Inferior parietal cortex (tissue), 1 donor: ENCODE measurements around the gene REXO1.
A peak's percentile ranks its signal among the peaks of the same experiment; 100 is the strongest.

Experiments used
- DNase-seq: peaks from one replicate; pipeline ENCODE4 v3.0.0-alpha.2; 2016; ENCODE audit errors: extremely low spot score

REXO1 gene

DNA sequence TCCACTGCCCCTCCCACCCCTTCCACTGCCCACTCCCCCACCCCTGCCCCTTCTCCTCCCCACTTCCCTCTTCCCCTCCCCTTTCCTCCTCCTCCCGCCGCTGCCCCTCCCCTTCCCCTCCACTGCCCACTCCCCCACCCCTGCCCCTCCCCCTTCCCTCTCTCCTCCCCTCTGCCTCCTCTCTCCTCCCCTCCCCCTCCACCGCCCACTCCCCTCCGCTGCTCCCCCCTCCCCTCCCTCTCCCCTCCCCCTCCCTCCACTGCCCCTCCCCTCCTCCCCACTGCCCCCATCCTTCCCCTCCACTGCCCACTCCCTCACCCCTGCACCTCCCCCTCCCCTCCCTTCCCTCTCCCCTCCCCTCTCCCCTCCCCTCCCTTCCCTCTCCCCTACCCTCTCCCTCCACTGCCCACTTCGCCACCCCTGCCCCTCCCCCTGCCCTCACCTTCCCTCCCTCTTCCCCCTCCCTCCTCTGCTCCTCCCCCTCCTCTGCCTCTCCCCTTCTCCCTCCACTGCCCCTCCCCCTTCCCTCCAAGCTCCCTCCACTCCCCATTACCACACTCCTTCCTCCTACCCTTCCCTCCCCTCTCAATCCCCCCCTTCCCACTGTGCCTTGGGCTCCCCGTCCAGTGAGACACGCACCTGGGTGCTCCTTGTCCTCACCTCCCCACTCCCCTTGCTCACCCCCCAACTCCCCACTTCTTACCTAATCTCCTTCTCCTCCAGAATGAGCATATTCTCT lies 58.1 kb downstream of the REXO1 start:
- DNase-seq: no peak

DNA sequence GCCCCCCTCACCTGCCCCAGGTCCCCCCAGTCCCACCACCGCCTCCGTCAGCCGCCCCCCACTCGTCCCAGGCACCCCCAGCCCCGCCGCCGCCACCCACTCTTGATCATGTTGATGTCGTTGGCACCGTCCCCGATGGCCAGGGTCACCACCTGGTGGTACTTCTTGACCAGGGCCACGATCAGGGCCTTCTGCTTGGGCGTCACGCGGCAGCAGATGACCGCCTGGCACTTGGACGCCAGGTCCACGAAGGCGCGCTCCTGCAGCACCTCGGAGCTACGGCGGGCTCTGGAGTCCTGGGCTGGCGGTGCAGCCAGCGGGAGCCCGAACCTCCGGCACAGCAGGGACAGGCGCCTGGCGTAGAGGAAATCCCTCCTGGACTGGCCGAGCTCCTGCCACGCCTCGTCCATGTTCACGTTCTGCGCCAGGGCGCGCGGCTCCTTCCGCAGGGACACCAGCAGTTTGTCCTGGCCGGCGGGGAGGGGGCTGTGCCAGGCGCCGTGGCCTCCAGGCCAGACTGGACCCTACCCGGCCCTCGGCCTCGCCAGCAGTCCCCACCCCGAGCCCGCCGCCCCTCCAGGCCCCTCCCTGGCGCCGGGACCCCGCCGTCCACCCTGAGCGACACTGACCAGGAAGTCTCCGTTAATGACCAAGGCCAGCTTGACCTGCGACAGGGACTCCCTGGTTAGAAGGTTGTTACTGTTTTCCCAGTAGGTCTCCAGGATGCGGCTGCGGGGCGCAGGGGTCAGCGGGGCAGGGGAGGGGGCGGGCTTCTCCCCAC lies 58.8 kb downstream of the REXO1 start:
- DNase-seq: no peak

DNA sequence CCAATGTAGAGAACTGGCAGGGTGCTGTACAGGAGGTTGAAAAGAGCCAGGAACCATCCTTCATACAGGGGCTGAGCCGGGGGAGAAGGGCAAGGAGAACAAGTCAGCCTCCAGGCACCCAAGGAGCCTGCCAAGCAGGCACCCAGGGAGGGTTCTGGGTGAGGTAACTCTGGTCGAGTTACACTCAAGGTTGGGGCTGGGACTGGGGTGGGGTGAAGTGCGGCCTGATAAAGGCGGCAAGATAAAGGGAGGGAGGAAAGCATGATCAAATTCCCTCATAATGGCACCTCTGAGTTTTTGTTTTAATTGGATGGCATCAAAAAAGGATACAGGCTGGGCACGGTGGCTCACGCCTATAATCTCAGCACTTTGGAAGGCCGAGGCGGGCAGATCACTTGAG lies 61.2 kb downstream of the REXO1 start:
- DNase-seq: no peak

DNA sequence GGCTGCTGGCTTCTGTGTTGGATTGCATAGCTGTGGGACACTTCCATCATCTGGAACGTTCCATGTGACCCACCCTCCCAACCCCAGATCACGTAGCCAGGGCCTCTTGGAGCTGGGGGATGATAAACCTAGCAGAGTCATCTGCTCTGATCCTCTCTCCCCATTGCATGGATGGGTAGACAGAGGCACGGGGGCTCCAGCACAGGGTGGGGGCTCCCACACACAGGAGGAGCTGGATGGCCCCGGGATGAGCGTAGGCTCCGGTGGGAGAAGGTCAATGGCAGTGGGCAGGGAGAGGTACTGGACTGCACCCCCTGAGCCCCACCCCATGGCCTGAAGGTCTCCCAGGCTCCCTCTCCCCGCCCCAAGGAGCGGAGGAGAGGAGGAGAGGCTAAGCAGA lies 61.6 kb downstream of the REXO1 start:
- no peak for DNase-seq

DNA sequence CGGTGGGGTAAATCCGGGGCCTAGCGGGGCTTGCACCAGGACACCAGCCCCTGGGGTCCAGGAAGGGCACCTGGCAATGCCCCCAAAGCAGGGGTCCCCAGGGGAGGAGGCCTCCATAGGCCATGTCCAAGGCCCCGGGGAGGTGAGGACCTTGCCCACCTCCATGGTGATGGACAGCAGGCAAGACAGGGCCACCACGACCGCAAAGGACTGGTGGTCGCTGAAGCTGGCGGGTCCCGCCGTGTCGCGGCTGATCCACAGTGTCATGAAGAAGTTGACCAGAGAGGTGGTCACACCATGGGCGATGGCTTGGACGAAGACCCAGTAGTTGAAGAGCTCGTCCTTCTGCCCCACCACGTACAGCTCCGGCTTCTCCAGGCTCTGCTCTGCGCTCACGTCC lies 63.0 kb downstream of the REXO1 start:
- no peak for DNase-seq

DNA sequence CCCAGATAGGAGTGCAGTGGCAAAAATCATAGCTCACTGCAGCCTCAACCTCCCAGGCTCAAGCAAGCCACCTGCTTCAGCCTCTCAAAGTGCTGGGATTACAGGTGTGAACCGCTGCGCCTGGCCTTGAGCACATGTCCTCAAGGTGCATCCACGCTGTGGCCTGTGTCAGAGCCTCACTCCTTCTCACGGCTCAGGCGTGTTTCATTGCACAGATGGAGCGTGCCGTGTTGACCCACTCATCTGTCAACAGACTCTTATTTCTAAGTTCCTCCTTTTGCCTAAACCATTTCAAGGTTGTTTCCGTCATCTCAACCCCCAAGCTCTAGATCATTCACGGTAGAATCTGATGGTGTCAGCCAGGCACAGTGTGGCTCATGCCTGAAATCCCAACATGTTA lies 64.4 kb downstream of the REXO1 start:
- DNase-seq: no peak

DNA sequence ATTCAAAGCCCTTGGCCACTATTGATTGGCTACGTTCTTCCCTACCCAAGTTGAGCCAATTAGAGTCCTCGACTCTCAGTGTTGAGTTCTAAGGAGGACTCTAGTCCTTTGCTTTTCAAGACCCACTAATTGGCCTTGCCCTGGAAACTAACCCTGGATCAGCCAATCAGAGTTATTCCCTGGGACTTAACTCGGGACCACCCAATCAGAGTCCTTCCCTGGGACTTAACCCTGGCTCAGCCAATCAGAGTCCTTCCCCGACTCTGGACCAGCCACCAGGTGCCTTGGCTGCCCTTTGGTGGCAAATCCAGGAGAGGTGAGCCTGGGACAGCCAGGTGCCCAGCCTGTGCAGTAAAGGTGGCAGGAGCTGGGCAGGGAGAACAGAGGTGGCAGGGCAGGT lies 64.9 kb downstream of the REXO1 start:
- no peak for DNase-seq

DNA sequence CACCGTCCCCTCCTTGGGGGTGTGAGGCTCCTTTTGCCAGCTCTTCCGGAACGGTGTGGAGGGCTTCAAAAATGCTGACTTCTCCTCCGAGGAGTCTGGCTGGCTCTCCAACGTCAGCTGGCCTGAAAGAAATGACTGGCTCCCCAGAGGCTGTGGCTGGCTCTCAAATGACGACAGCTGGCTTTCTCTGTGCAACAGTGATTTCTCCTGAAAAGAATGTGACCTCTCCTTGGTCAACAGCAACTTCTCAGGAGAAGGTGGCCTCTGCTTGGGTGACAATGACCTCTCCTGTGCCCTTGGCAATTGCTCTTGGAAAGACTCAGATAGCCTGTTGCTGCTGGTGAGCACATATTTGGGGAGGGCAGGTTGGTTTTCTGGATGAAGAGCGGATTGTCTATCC lies 65.8 kb downstream of the REXO1 start:
- no peak for DNase-seq

DNA sequence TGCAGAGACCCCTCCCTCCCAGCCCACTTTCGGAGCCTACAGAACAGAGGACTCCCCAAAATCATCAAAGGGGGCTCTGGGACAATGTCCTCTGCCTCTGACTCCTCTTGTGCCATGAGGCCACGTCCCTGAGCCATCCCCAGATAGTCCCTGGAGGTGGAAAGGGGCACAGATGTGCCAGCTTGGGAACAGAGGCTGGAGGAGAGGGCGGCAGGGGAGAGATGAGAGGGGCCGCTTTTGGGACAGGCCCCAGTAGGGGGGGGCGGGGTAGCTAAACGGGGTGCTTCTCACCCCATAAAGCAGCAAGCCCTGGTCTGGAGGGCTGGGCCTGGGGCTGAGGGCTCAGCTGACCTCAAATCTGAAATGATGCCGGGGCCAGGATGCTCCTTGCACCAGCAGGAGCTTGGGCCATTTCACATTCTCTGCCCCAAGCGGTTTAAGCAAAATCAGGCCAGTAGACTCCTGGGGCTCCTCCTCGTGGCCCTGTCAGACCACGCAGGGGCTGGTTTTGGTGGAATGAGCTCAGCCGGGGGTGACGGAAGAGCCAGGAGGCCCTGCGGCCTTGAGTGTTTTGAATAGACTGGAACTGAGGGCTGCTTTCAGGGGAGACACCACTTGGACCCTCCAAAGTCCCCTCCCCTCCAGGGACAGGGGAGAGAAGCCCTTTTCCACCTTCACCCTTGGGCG lies 67.9 kb downstream of the REXO1 start:
- DNase-seq: no peak

DNA sequence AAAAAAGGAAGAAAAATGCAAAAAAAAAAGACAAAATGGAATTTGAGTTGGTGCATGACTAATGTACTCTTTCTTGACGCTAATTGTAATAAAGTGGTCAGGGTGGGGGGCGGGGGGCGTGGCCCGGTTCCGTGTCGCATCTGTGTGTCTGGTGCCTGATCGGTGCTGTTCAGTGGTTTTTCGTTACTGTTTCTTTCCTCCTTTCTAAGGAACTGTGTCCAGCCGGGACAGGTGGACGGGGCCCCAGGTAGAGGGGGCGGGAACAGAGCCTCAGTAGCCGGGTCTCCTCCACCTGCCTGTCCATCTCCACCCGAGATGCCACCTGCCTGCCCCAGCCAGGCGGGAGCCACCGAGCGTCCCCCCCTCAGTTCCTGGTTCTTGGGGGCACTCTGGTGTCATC lies 68.7 kb downstream of the REXO1 start:
- no peak for DNase-seq

DNA sequence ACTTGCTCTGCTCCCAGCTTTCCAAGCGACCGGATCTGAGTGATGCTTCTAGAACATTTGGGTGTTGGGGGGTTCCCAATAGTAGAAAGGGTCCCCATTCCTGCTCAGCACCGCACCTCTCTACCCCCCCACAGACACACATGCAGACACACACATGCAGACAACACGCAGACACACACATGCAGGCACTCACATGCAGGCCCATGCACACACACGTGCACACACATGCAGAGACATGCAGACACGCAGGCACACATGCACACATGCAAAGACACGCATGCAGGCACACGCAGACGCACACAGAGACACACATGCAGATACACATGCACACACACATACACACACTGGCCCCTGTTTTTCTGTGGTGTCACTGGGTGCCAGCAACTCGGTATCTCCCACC lies 71.1 kb downstream of the REXO1 start:
- DNase-seq: no peak

DNA sequence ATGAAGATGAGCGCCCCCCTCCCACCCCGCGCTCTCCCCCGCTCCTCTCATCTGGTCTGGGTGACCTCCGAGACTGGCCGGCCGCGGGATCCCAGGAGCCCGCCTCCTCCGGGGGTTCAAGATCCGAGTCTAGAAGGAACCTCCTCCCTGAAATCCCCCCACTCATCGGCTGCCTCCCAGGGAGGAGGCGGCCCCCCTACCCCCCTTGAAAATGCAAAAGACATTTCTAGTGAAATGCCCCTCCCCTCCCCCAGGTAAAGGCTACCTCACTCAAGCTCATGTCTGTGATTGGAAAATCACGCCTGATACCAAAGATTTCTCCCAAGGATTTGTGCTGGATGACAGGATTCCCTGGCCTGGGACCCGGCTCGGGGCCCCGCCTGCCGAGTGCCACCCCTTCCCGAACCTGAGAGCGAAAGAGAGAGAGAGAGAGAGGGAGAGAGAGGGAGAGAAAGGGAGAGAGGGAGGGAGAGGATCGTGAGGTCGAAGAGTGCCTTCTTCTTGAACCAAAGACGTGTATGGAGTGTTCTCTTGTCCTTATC lies 71.6 kb downstream of the REXO1 start:
- no peak for DNase-seq

DNA sequence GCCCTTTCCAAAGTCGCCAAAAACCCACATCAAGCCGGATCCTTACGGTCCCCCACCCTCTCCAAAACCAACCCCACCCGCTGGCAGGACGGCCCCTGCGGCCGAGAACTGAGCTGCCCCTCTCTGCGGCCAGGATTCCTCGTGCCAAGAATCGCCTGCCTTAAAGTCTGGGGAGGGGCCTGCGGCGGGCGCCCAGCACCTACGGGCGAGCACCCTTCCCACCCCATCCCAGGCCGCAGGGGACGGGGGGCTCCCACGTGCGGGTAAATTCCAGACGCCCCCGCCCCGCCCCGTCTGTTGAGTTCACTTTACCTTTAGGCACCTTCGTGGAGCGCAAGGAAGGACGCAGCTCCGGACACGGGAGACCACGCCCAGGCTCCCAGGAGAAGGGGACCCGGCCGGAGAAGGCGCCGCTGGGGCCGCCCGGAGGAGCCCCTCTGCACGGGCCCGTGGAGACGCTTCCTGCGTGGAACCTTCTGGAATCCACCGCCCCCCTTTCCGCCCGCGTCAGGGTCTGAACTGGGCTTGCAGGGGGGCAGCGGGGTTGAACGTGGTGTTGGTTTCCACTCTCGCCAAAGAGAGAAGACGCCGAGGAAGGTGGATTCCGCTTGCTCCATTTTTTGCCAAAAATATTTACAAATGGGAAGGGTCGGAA lies 72.2 kb downstream of the REXO1 start:
- DNase-seq: no peak

DNA sequence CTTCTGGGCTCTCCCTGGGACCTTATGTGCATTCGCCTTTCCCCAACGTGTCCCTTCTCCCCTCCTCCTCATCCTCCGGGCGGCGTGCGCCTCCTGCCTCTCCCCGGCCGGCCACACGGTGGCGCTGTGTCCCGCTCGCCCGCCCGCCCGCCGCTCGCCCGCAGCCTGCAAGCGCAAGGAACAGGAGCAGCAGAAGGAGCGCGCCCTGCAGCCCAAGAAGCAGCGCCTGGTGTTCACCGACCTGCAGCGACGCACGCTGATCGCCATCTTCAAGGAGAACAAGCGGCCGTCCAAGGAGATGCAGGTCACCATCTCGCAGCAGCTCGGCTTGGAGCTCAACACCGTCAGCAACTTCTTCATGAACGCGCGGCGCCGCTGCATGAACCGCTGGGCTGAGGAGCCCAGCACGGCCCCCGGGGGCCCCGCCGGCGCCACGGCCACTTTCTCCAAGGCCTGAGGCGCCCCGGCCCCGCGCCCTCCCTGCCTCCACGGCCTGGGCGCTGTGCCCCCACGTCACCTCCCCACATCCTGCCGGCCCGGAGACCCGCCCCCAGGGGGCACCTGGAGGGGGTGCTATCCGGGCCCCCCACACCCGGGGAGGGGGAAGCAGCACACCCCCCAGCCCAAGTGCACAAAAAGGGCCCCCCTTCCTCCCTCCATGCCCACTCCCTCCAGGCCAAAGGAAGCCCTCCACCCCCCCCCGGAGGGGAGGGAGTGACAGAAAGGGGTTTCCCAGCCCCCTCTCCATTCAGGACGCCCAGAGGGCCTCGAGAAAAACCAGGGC lies 73.1 kb downstream of the REXO1 start:
- no peak for DNase-seq

DNA sequence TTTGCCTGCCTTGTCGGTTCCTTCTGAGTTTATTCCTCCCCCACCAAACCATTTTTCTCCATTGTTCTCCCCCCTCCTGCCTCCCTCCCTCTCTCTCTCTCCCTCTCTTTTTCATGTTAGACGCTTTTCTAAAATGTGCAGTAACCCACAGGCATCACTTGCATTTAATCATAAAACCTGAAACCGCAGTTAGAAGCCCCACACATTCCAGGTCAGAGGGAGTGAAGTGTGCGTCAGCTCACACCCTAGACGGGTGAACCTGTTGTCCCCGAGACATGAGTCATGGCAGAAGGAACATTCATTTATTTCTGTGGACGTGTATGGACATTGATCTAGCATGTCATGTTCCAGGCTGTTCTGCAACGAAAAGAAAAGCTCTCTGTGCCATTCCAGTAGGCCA lies 75.1 kb downstream of the REXO1 start:
- no peak for DNase-seq

DNA sequence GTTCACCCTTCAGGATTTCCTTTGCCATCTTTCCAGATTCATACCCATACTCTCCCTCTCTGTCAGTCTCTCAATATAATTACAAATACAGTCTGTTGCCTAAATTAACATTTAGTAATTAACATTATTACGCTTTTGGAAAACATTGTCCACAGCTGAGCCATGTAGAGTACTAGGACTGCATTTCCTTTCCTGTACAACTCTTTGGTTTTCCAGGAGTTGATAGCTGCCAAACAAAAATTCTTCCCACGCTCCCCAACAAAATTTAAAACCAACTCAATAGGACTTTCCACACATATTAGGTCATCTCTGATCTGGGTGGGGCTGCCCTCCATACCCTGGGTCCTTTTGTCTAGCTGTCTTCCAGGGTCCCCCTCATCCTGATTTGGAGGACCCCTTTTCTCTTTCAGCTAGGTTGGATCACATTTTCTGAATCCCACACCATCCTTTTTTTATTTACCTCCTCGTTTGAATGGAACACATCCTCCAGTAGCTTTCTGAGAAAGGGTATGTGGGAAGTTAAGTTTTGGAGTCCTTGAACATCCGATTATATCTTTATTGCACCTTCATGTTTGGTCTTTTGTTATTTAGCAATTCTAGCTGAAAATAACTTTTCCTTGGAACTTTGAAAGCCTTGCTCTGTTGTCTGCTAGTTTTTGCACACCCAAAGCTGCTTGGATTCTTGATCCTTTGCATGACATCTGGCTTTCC lies 77.3 kb downstream of the REXO1 start:
- no peak for DNase-seq

DNA sequence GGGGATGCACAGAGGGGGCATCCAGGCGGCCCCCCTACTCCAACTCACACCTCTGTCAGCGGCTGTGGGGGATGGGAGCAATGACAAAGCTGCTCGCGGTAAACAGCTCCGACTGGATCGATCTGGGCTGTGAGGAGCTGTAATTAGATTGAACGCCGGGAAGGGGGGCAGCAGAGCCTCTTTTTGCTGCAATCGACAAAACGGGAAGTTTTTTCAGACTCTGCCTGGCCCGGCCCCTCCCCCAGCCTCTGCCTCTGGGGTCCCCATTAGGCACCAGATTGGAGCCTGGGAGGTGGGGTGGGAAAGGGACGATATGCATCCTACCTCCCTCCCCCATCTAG lies 78.7 kb downstream of the REXO1 start:
- no peak for DNase-seq

DNA sequence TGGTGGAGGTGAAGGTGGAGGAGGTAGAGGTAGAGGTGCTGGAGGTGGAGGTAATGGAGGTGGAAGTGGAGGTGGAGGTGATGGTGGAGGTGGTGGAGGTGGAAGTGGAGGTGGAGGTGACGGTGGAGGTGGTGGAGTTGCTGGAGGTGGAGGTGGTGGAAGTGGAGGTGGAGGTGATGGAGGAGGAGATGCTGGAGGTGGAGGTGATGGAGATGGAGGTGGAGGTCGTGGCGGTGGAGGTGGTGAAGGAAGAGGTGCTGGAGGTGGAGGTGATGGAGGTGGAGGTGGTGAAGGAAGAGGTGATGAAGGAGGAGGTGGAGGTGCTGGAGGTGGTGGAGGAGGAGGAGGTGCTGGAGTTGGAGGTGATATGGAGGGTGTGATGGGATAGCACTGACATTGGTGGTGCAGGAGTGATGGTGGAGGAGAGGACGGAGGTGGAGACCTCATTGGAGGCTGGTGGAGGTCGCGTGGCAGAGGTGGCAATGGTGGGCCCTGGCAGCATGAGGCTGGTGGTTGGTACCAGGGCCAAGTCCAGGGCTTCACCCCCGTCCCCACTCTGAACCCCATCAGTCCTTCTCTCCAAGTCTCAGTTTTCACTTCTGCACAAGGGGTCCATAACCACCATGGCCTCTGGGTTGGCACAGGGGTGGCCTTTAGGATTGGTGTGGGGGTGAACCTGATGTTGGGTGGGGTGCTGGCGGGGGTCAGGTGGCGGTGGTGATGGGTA lies 79.2 kb downstream of the REXO1 start:
- no peak for DNase-seq

DNA sequence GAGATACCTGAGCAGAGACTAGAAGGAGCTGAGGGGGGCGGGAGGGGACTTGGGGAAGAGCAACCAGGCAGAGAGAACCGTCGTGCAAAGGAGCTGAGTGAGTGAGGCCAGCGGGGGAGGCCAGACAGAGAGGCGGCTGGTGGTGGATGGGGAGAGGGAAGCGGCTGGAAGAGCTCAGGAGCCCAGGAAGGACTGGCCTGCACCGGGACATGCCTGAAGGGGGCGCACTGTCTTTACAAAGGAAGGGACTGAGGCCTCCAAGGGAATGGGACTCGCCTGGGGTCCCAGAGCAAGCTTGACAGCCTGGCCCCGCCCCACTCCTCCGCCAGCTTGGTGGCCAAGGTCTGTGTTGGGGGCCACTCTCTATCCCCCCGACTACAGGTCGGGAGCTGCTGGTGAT lies 80.0 kb downstream of the REXO1 start:
- no peak for DNase-seq

DNA sequence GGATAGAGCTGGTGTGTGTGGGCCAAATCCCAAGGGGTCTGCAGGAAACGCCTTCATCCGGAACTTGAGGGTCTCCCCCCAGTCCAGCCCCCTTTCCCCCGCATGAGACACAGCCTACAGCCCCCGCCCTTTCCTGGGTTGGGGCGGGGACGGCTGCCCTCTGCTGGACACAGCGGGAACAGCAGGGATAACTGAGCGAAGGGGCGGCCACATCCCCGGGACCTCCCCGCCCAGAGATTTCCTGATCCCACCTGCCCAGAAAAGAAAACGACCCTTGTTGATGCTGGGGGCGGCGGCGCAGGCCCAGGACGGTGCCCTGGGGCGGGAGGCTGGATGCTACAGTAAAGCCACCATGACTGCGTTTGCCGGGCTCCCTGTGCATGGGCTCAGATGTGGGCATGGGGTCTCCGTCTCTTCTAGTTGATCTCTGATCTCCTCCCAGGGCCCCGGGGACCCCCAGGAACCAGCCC lies 80.8 kb downstream of the REXO1 start:
- DNase-seq: peak; percentile 9
